ENCODE measurements around the gene TSKU.
A peak's percentile ranks its signal among the peaks of the same experiment; 100 is the strongest.

The TSKU gene

GRCh38 chr11:76783294-76783895, at the start of gene TSKU:
TSKU (plus strand) TSS chr11:76783356; CDS start chr11:76795617, 12,261 bp downstream.
- no peak for DNase-seq

- DNase-seq, result peak; percentile 81
Measured at GRCh38 chr11:76733906-76734305, 49.2 kb upstream of the TSKU start.

- DNase-seq, result no peak
Measured at GRCh38 chr11:76734456-76735420, 48.4 kb upstream of the TSKU start.

GRCh38 chr11:76735841-76736240, 47.3 kb upstream of the TSKU start:
- DNase-seq, result no peak

- no peak for DNase-seq
Measured at GRCh38 chr11:76736266-76736665, 46.9 kb upstream of the TSKU start.

- DNase-seq, result no peak
Measured at GRCh38 chr11:76736773-76737495, 46.2 kb upstream of the TSKU start.

GRCh38 chr11:76738618-76739240, 44.4 kb upstream of the TSKU start:
- no peak for DNase-seq

- DNase-seq, result no peak
Measured at GRCh38 chr11:76739798-76740197, 43.4 kb upstream of the TSKU start.

- no peak for DNase-seq
Measured at GRCh38 chr11:76740772-76741171, 42.4 kb upstream of the TSKU start.

- no peak for DNase-seq
Measured at GRCh38 chr11:76742902-76743301, 40.3 kb upstream of the TSKU start.

- DNase-seq, result no peak
Measured at GRCh38 chr11:76744186-76745043, 38.7 kb upstream of the TSKU start.

GRCh38 chr11:76745044-76745376, 38.1 kb upstream of the TSKU start:
- DNase-seq, result no peak

GRCh38 chr11:76745561-76746207, 37.5 kb upstream of the TSKU start:
- no peak for DNase-seq

GRCh38 chr11:76747153-76747914, 35.8 kb upstream of the TSKU start:
- DNase-seq, result no peak

GRCh38 chr11:76747915-76748860, 35.0 kb upstream of the TSKU start:
- DNase-seq, result no peak

- no peak for DNase-seq
Measured at GRCh38 chr11:76748948-76749347, 34.2 kb upstream of the TSKU start.

GRCh38 chr11:76750067-76750466, 33.1 kb upstream of the TSKU start:
- DNase-seq, result no peak

- no peak for DNase-seq
Measured at GRCh38 chr11:76750746-76751145, 32.4 kb upstream of the TSKU start.

- no peak for DNase-seq
Measured at GRCh38 chr11:76752321-76753143, 30.6 kb upstream of the TSKU start.
